CD14-positive monocyte (primary cell): ENCODE measurements around the gene BCR. TPM values are rescaled to one million over a fixed set of nuclear protein-coding genes. Genes with fewer than 3 reads are reported as not detected.

Experiments used
- DNase-seq, 3 donors: peaks; one replicate each; pipeline ENCODE4 v3.0.0-alpha.2; 2011 to 2022
- H2AFZ ChIP-seq: 2 replicates; pipeline ENCODE4 v1.6.0; 2012; ENCODE audit warnings: mild to moderate bottlenecking, low read depth, low read length, inconsistent platforms; ENCODE audit not compliant: insufficient read depth, poor library complexity, severe bottlenecking
- H3K27ac ChIP-seq, 2 donors: 1 replicate in 1 of 2; 2 replicates in 1 of 2; pipeline ENCODE4 v1.5.1; 2012 to 2013; ENCODE audit warnings: low read length in 2 of 2, control low read depth in 1 of 2, inconsistent platforms in 1 of 2, low read depth in 1 of 2, mild to moderate bottlenecking in 1 of 2
- H3K27me3 ChIP-seq, 2 donors: one replicate each; pipeline versions ENCODE4 v1.6.0 to v1.6.1; 2011 to 2013; ENCODE audit warnings: low read length in 2 of 2; ENCODE audit not compliant: control insufficient read depth in 2 of 2, insufficient read depth in 2 of 2
- H3K36me3 ChIP-seq, 2 donors: replicated peaks in 1 of 2; 1 replicate in 1 of 2; 2 replicates in 1 of 2; pipeline versions ENCODE4 v1.5.1 to v1.6.1; 2012 to 2013; ENCODE audit warnings: low read length in 2 of 2, control low read depth in 1 of 2, inconsistent platforms in 1 of 2, mild to moderate bottlenecking in 1 of 2; ENCODE audit not compliant: insufficient read depth in 2 of 2, control insufficient read depth in 1 of 2
- H3K4me1 ChIP-seq, 2 donors: 1 replicate in 1 of 2; 2 replicates in 1 of 2; pipeline versions ENCODE4 v1.5.1 to v1.6.1; 2012 to 2013; ENCODE audit warnings: low read length in 2 of 2, control low read depth in 1 of 2, inconsistent platforms in 1 of 2, mild to moderate bottlenecking in 1 of 2, moderate library complexity in 1 of 2; ENCODE audit not compliant: insufficient read depth in 2 of 2, control insufficient read depth in 1 of 2
- H3K4me2 ChIP-seq: replicated peaks from 2 replicates; pipeline ENCODE3; 2012; ENCODE audit warnings: low read length, moderate library complexity, mild to moderate bottlenecking; ENCODE audit not compliant: poor library complexity, severe bottlenecking; ENCODE audit errors: extremely low read depth
- H3K4me3 ChIP-seq, 3 experiments: fragments of 200-600 bp in 1 of 3; sonication (generic) in 1 of 3; replicated peaks in 1 of 3; 1 replicate in 2 of 3; 2 replicates in 1 of 3; pipeline ENCODE4 v1.5.1; 2011 to 2013; ENCODE audit warnings: low read length in 3 of 3, mild to moderate bottlenecking in 3 of 3, control low read depth in 2 of 3, low read depth in 2 of 3, inconsistent platforms in 1 of 3, moderate library complexity in 1 of 3
- H3K79me2 ChIP-seq: 2 replicates; pipeline ENCODE4 v1.6.0; 2012; ENCODE audit warnings: mild to moderate bottlenecking, control low read depth, inconsistent platforms, low read length, moderate library complexity; ENCODE audit not compliant: insufficient read depth
- H3K9ac ChIP-seq: 2 replicates; pipeline ENCODE4 v1.6.0; 2017; ENCODE audit warnings: low read length, mild to moderate bottlenecking; ENCODE audit not compliant: insufficient read depth, poor library complexity, severe bottlenecking
- H3K9me3 ChIP-seq, 2 donors: replicated peaks in 1 of 2; 1 replicate in 1 of 2; 2 replicates in 1 of 2; pipeline versions ENCODE4 v1.5.1 to v1.6.1; 2012 to 2013; ENCODE audit warnings: low read length in 2 of 2, control low read depth in 1 of 2; ENCODE audit not compliant: control insufficient read depth in 1 of 2, insufficient read depth in 1 of 2
- H4K20me1 ChIP-seq: 2 replicates; pipeline ENCODE4 v1.6.0; 2012; ENCODE audit warnings: mild to moderate bottlenecking, low read length, control low read depth, moderate library complexity; ENCODE audit not compliant: insufficient read depth
- H3K27ac Mint-ChIP-seq, 7 donors: one replicate each; pipeline ENCODE4 v1.8.0; 2020; ENCODE audit warnings: mild to moderate bottlenecking in 7 of 7, mixed read lengths in 7 of 7, moderate library complexity in 6 of 7, inconsistent platforms in 2 of 7
- H3K27me3 Mint-ChIP-seq, 3 donors: one replicate each; pipeline ENCODE4 v1.8.0; 2021 to 2022; ENCODE audit warnings: low read depth in 3 of 3, mild to moderate bottlenecking in 3 of 3, mixed read lengths in 3 of 3, moderate library complexity in 3 of 3, inconsistent platforms in 1 of 3
- H3K36me3 Mint-ChIP-seq, 2 donors: one replicate each; pipeline ENCODE4 v1.8.0; 2020; ENCODE audit warnings: mixed read lengths in 2 of 2, inconsistent platforms in 1 of 2, mild to moderate bottlenecking in 1 of 2
- H3K4me1 Mint-ChIP-seq: one replicate; pipeline ENCODE4 v1.8.0; 2020; ENCODE audit warnings: mild to moderate bottlenecking, mixed read lengths
- H3K4me3 Mint-ChIP-seq, 2 donors: one replicate each; pipeline ENCODE4 v1.8.0; 2020; ENCODE audit warnings: mild to moderate bottlenecking in 2 of 2, mixed read lengths in 2 of 2, moderate library complexity in 1 of 2
- H3K9me3 Mint-ChIP-seq, 7 donors: one replicate each; pipeline ENCODE4 v1.8.0; 2020 to 2022; ENCODE audit warnings: mixed read lengths in 7 of 7, mild to moderate bottlenecking in 6 of 7, moderate library complexity in 6 of 7, inconsistent platforms in 2 of 7
- CTCF ChIP-seq: fragments of 200-600 bp; IDR thresholded peaks from one replicate; pipeline ENCODE4 v1.8.0; 2022; ENCODE audit warnings: antibody characterized with exemption, mild to moderate bottlenecking
- WGBS: methylation state at CpG from one replicate; pipeline ENCODE4 v1.1.5; 2013; ENCODE audit warnings: missing lambda C conversion rate; ENCODE audit not compliant: insufficient coverage; 5-methylcytosine and 5-hydroxymethylcytosine counted together
- intact Hi-C, 2 donors: fragments of 100-400 bp; cut with micrococcal nuclease; formaldehyde crosslinking; loops; one replicate each; pipeline versions ENCODE4 v1.15.0 to v1.15.1; 2023
- polyA plus RNA-seq, 3 donors: library from polyadenylated mRNA; depleted of rRNA in 1 of 3; unstranded in 2 of 3; stranded (reverse) in 1 of 3; fragments of 300-500 nt in 2 of 3; fragments of >200 nt in 1 of 3; fragmentation: Illumina TruSeq in 2 of 3; gene quantifications; 1 replicate in 2 of 3; 2 replicates in 1 of 3; pipeline ENCODE4 v1.2.3, GENCODE V29; 2012 to 2021

BCR gene
- polyA plus RNA-seq, 3 donors, result 0.97 to 20.9 (median 0.97) TPM

DNA sequence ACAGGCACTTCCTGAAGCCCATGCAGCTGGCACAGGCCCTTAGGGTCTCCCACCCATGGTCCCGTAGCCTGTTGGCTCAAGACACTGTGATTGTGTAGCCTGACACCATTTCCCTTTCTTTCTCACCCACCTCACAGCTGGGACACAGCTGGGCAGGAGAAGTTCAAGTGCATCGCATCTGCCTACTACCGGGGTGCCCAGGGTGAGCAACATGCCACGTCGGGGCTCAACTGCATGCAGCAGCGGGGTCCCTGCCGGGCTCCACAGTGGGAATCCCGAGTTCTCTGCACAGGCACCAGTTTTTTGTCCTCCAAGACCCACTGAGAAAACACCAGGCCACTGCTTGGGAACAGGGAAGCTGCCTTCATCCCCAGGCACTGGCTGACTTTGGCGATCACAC, 24.5 kb upstream of the BCR start:
- no peak overlapping the region for H3K9ac ChIP-seq
- no peak overlapping the region for H3K4me2 ChIP-seq
- Mint-ChIP-seq H3K4me3 (no peak overlapping the region), H3K27ac (peak overlapping the region in 1 of 7 donors; percentile 74), H3K4me1 (peaks cover 46% of the 10 kb centered on the region), H3K9me3 (peaks cover 0 to 4% (median 0%) of the 10 kb centered on the region in 7 donors), H3K27me3 (peaks cover 0 to 5% (median 4%) of the 10 kb centered on the region in 3 donors), H3K36me3 (no peaks in the 10 kb centered on the region)
- no peaks in the 10 kb centered on the region for H3K36me3 ChIP-seq
- 93% methylated on average over 6 of the region's 9 CpGs for WGBS
- H3K4me1 ChIP-seq, result peaks cover 47 to 57% of the 10 kb centered on the region in 2 donors
- intact Hi-C loops, result no loop called here
- no peaks in the 10 kb centered on the region for H3K79me2 ChIP-seq
- no peaks in the 10 kb centered on the region for H3K27me3 ChIP-seq
- H3K4me3 ChIP-seq, result no peak overlapping the region
- no peak for TF ChIP-seq CTCF
- no peak overlapping the region for H2AFZ ChIP-seq
- no peaks in the 10 kb centered on the region for H3K9me3 ChIP-seq
- H4K20me1 ChIP-seq, result no peaks in the 10 kb centered on the region
- H3K27ac ChIP-seq, result no peak overlapping the region
- DNase-seq, result no peak

GRCh38 chr22:23156286-23156685, 24.0 kb upstream of the BCR start:
- H3K9me3 ChIP-seq, result no peaks in the 10 kb centered on the region
- no peak overlapping the region for H3K9ac ChIP-seq
- DNase-seq, result no peak
- TF ChIP-seq CTCF, result no peak
- 64% methylated on average over 6 of the region's 8 CpGs for WGBS
- H3K36me3 ChIP-seq, result no peaks in the 10 kb centered on the region
- H3K4me3 ChIP-seq, result no peak overlapping the region
- no peak overlapping the region for H3K4me2 ChIP-seq
- peaks cover 44 to 52% of the 10 kb centered on the region in 2 donors for H3K4me1 ChIP-seq
- H4K20me1 ChIP-seq, result no peaks in the 10 kb centered on the region
- Mint-ChIP-seq H3K4me3 (no peak overlapping the region), H3K27ac (no peak overlapping the region), H3K9me3 (peaks cover 0 to 4% (median 0%) of the 10 kb centered on the region in 7 donors), H3K36me3 (no peaks in the 10 kb centered on the region), H3K4me1 (peaks cover 41% of the 10 kb centered on the region), H3K27me3 (peaks cover 0 to 5% (median 4%) of the 10 kb centered on the region in 3 donors)
- H3K79me2 ChIP-seq, result no peaks in the 10 kb centered on the region
- H2AFZ ChIP-seq, result no peak overlapping the region
- H3K27me3 ChIP-seq, result no peaks in the 10 kb centered on the region
- intact Hi-C loops, result no loop called here
- no peak overlapping the region for H3K27ac ChIP-seq
